Activated naive CD4-positive, alpha-beta T cell (primary cell): ENCODE measurements around the gene RNF157.
A peak's percentile ranks its signal among the peaks of the same experiment; 100 is the strongest.

Experiments used
- DNase-seq, 4 experiments: peaks; one replicate each; lab custom pipeline; 2025; lab: John Stamatoyannopoulos, UW

RNF157 gene

GRCh38 chr17:76123191-76123499 is 117.1 kb downstream of the RNF157 start:
- no peak for DNase-seq

GRCh38 chr17:76122431-76123190 is 117.7 kb downstream of the RNF157 start:
- DNase-seq = no peak

GRCh38 chr17:76121932-76122430 is 118.3 kb downstream of the RNF157 start:
- no peak for DNase-seq

GRCh38 chr17:76120658-76121008 is 119.7 kb downstream of the RNF157 start:
- DNase-seq = no peak

GRCh38 chr17:76119409-76120371 is 120.6 kb downstream of the RNF157 start:
- DNase-seq = no peak

DNA sequence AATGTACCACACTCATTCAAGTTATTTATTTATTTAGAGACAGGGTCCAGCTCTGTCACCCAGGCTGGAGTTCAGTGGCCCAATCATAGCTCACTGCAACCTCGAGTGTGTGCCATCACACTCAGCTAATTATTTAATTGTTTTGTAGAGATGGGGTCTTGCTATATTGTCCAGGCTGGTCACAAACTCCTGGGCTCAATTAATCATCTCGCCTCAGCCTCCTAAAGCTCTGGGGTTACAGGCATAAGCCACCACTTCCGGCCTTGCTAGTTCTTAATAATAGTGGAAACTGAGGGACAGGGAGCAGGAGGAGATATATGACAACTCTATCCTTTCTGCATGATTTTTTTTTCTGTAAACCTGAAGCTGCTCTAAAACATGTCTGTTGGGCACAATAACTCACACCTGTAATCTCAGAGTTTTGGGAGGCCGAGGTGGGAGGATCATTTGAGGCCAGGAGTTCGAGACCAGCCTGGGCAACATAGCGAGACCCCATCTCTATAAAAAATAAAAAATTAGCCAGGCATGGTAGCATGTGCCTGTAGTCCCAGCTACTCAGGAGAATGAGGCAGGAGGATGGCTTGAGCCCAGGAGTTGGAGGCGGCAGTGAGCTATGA is 125.0 kb downstream of the RNF157 start:
- DNase-seq = no peak

- DNase-seq = no peak
Observed at GRCh38 chr17:76111956-76112355, 128.3 kb downstream of the RNF157 start.

DNA sequence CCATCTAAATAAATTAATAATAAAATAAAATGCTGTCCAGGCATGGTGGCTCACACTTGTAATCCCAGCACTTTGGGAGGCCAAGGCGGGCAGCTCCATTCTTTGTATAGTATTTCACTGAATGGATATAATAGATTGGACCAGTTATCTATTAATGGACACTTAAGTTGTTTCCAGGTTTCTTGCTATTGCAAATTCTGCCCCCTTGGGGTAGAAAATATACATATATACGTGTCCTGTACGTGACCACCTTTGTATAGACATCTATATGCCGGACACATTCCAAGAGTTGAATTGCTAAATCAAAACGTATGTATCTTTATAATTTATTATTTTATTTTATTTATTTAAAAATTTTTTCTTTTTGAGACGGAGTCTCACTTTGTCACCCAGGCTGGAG is 132.8 kb downstream of the RNF157 start:
- DNase-seq = no peak

DNA sequence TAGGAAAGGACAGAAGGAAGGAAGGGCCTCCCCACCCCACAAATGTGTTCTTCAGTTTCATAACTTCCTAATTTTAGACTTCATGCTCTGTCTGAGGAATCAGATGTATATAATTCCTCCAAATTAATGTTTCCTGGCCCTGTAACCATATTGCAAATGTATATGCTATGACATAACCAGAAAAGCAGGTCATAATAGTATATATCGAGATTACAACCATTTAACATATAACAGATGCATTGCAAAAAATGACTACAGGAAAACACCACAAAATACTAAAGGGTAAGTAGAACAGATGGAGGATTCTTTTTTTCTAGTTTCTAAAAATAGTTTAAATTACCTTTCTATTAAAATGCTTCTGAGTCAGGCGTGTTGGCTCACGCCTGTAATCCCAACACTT is 133.6 kb downstream of the RNF157 start:
- no peak for DNase-seq

GRCh38 chr17:76104896-76105231 is 135.4 kb downstream of the RNF157 start:
- no peak for DNase-seq

- DNase-seq = no peak
Observed at GRCh38 chr17:76104140-76104895, 136.0 kb downstream of the RNF157 start.

DNA sequence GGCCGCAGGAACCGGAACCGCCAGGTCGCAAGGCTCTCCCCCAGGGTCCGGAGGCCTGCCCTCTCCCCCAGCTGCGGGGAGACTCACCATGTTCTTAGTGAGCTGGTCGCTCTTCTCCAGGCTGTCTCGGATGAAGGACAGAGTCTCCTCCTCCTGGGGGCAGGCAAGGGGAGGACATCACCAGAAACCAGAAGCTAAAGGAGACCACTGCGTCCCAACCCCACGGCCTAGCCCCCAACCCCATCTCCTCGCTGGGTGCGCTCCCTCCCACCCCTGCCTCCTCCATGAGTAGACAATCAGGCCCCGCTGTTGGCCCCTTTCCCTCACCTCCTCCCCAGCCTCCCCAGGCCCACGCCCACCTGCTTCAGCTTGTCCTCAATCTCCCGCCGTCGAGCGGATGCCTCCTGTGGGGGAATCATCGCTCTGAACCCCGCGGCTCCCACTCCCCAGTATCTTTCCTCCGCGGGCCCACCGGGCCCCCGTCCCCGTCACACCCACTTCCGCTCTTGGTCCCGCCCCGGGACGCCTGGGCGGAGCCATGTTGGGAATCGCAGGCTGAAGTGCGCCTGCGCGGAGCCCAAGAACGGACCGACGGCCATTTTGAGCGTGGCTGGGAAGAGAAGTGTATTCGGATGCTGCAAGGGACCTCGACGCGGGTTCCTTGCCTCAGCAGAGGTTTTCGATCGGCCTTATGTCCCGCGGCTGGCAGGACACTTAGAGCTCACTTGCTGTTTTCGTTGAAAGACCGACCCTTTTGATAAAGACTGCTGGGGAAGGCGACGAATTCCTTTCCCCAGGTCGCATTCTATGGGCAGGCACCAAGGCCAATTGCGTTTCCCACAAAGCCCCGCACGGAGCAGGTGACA is 136.8 kb downstream of the RNF157 start, which contains the start of gene EXOC7:
Gene EXOC7, minus strand, starts transcription at position 514 of the 866 bp plus-strand sequence. Its CDS starts 95 bp downstream, at position 419.
- peak; percentile 80 to 91 (median 86) for DNase-seq

- no peak for DNase-seq
Observed at GRCh38 chr17:76102944-76103273, 137.4 kb downstream of the RNF157 start.

DNA sequence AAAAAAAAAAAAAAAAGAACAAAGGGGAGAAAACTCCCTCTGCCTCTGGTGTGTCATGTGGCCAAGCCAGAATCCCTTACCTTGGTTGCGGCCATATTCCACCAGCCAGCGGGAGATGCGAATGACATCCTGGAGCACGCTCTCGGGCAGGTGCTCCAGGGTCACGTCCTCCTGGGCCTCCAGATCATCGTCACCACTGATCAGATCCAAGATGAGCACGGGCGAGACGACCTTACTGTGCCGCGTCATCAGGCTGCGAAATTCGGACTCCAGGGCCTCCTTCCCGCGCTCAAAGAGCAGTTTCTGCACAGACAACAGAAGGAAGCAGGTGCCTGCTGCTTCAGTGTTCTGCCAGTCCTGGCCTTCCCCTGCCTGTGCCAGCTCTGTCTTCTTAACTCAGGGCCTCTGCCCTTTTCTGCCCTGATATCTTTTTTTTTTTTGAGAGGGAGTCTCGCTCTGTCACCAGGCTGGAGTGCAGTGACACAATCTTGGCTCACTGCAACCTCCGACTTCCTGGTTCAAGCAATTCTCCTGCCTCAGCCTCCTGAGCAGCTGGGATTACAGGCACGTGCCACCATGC is 142.5 kb downstream of the RNF157 start:
- no peak for DNase-seq

DNA sequence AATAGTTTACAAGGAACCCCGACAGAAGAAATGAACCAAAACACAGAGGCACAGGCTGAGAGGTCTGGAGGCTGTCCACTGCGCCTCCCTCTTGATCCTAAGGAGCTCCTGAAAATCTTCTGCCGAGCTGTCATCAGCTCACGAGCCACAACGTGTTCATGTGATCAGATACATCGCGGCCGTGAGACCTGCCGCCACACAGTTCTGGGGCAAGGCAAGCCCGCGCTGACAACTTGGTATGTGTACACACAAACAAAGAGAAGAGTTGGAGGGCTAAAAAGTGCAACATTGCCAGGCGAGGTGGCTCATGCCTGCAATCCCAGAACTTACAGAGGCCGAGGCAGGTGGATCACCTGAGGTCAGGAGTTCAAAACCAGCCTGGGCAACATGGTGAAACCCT is 144.3 kb downstream of the RNF157 start:
- DNase-seq = no peak

GRCh38 chr17:76094046-76094445 is 146.2 kb downstream of the RNF157 start:
- no peak for DNase-seq

DNA sequence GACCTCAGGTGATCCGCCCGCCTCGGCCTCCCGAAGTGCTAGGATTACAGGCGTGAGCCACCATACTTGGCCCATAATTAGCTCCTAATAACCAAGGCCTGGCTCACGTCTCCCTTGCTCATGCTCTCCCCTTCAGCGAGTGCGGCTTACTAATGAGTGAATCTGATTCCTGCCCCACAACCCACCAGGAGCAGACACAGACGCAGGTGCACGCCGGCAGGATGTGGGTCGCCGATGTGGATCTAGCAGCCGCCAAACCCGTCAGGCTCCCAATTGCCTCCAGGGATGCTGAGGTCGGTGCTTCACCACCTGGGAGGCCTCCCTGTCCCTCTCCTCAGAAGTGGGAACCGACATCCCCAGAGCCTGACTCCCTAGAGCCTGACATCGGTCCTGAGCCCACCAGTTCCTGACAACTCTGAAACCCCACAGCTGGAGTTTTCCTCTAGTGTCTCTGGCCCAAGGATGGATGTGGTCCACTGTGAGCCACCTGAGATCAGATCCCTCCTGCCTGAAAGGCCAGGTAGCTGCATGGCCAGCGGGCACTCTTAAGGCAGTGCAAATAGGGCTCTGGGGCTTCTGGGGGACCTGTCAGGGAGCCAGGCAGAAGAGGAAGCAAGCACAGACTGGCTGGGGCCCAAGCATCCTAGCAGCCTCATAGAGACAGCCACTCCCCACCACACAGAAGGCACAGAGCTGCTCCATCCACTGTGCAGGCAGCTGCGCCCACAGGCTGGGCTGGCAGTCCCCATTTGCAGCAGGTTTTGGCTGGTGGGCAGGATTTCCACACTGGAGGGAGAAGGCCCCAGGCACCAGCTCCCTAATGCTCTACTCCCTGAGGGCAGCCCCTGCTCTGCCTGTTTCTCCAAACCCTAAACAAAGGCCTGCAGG is 147.5 kb downstream of the RNF157 start:
- no peak for DNase-seq
